Endothelial cell (in vitro differentiated cells): ENCODE data around the gene LCTL. TPM values are rescaled to one million over a fixed set of nuclear protein-coding genes. Genes with fewer than 3 reads are reported as not detected.

Experiments used
- DNase-seq: peaks from one replicate; pipeline ENCODE4 v3.0.0; 2021; ENCODE audit warnings: low spot score
- H3K27ac Mint-ChIP-seq: one replicate; pipeline ENCODE4 v1.8.0; 2021; ENCODE audit warnings: mixed read lengths, inconsistent platforms; ENCODE audit not compliant: unreplicated experiment
- H3K27me3 Mint-ChIP-seq: one replicate; pipeline ENCODE4 v1.8.0; 2021; ENCODE audit warnings: mild to moderate bottlenecking, moderate library complexity, mixed read lengths, inconsistent platforms; ENCODE audit not compliant: unreplicated experiment
- H3K36me3 Mint-ChIP-seq: one replicate; pipeline ENCODE4 v1.8.0; 2021; ENCODE audit warnings: mild to moderate bottlenecking, low read depth, mixed read lengths, inconsistent platforms; ENCODE audit not compliant: unreplicated experiment
- H3K4me1 Mint-ChIP-seq: one replicate; pipeline ENCODE4 v1.8.0; 2021; ENCODE audit warnings: mild to moderate bottlenecking, mixed read lengths, inconsistent platforms; ENCODE audit not compliant: unreplicated experiment
- H3K4me3 Mint-ChIP-seq: one replicate; pipeline ENCODE4 v1.8.0; 2021; ENCODE audit warnings: mild to moderate bottlenecking, mixed read lengths, inconsistent platforms; ENCODE audit not compliant: unreplicated experiment
- H3K9me3 Mint-ChIP-seq: one replicate; pipeline ENCODE4 v1.8.0; 2021; ENCODE audit warnings: mixed read lengths, inconsistent platforms; ENCODE audit not compliant: unreplicated experiment
- CTCF ChIP-seq: fragments of 200-600 bp; sonication (generic); IDR thresholded peaks from one replicate; pipeline ENCODE4 v1.5.0; 2021; ENCODE audit warnings: antibody characterized with exemption; ENCODE audit not compliant: unreplicated experiment
- total RNA-seq: library from RNA; stranded (reverse); fragmentation: NEBNext Ultra II Directional; extraction: Animal tissue kit (Norgen Biotek cat#: 25700); gene quantifications from one replicate; pipeline ENCODE4 v1.2.1, GENCODE V29; 2021; ENCODE audit not compliant: unreplicated experiment

The LCTL gene
- total RNA-seq, 1 donor from 2014 or later, result not detected

GRCh38 chr15:66598095-66598815, 32.5 kb upstream of the LCTL start:
- no peaks in the 10 kb centered on the region for H3K36me3 Mint-ChIP-seq
- TF ChIP-seq CTCF, result no peak
- H3K27ac Mint-ChIP-seq, result peak overlapping the region; percentile 74
- no peaks in the 10 kb centered on the region for H3K9me3 Mint-ChIP-seq
- H3K4me3 Mint-ChIP-seq, result no peak overlapping the region
- H3K27me3 Mint-ChIP-seq, result peaks cover 4% of the 10 kb centered on the region
- H3K4me1 Mint-ChIP-seq, result peaks cover 5% of the 10 kb centered on the region
- DNase-seq, result no peak

GRCh38 chr15:66595931-66596545, 30.2 kb upstream of the LCTL start:
- no peaks in the 10 kb centered on the region for H3K27me3 Mint-ChIP-seq
- H3K9me3 Mint-ChIP-seq, result no peaks in the 10 kb centered on the region
- no peak overlapping the region for H3K27ac Mint-ChIP-seq
- no peak overlapping the region for H3K4me3 Mint-ChIP-seq
- TF ChIP-seq CTCF, result no peak
- DNase-seq, result no peak
- H3K4me1 Mint-ChIP-seq, result peaks cover 12% of the 10 kb centered on the region
- no peaks in the 10 kb centered on the region for H3K36me3 Mint-ChIP-seq

GRCh38 chr15:66595332-66595731, 29.5 kb upstream of the LCTL start:
- DNase-seq, result no peak
- no peaks in the 10 kb centered on the region for H3K36me3 Mint-ChIP-seq
- H3K4me3 Mint-ChIP-seq, result no peak overlapping the region
- TF ChIP-seq CTCF, result no peak
- no peaks in the 10 kb centered on the region for H3K27me3 Mint-ChIP-seq
- peaks cover 12% of the 10 kb centered on the region for H3K4me1 Mint-ChIP-seq
- no peak overlapping the region for H3K27ac Mint-ChIP-seq
- no peaks in the 10 kb centered on the region for H3K9me3 Mint-ChIP-seq

GRCh38 chr15:66594836-66595235, 29.0 kb upstream of the LCTL start:
- no peak for TF ChIP-seq CTCF
- DNase-seq, result no peak
- Mint-ChIP-seq H3K27me3 (no peaks in the 10 kb centered on the region), H3K9me3 (no peaks in the 10 kb centered on the region), H3K27ac (no peak overlapping the region), H3K36me3 (no peaks in the 10 kb centered on the region), H3K4me3 (no peak overlapping the region), H3K4me1 (peaks cover 12% of the 10 kb centered on the region)

GRCh38 chr15:66594344-66594743, 28.5 kb upstream of the LCTL start:
- TF ChIP-seq CTCF, result no peak
- no peak overlapping the region for H3K27ac Mint-ChIP-seq
- no peaks in the 10 kb centered on the region for H3K27me3 Mint-ChIP-seq
- H3K9me3 Mint-ChIP-seq, result no peaks in the 10 kb centered on the region
- H3K4me1 Mint-ChIP-seq, result peaks cover 12% of the 10 kb centered on the region
- DNase-seq, result no peak
- H3K36me3 Mint-ChIP-seq, result no peaks in the 10 kb centered on the region
- H3K4me3 Mint-ChIP-seq, result no peak overlapping the region
